Liver (tissue), 9 donors: Measurements from ENCODE around the gene ATP7B. TPM values are rescaled to one million over a fixed set of nuclear protein-coding genes. Genes with fewer than 3 reads are reported as not detected.

Source experiments
- DNase-seq: peaks from one replicate; pipeline ENCODE4 v3.0.0-alpha.2; 2017; ENCODE audit warnings: low spot score
- H3K27ac ChIP-seq, 2 donors: one replicate each; pipeline ENCODE4 v1.7.0; 2013; ENCODE audit warnings: inconsistent platforms in 2 of 2, low read length in 2 of 2, control low read depth in 1 of 2, low read depth in 1 of 2, mild to moderate bottlenecking in 1 of 2
- H3K27me3 ChIP-seq, 4 donors: one replicate each; pipeline versions ENCODE4 v1.6.1 to v1.7.0; 2013; ENCODE audit warnings: low read length in 3 of 4, inconsistent platforms in 1 of 4, mild to moderate bottlenecking in 1 of 4, moderate library complexity in 1 of 4; ENCODE audit not compliant: control insufficient read depth in 4 of 4, insufficient read depth in 4 of 4
- H3K36me3 ChIP-seq, 4 donors: one replicate each; pipeline versions ENCODE4 v1.6.1 to v1.7.0; 2013; ENCODE audit warnings: low read length in 3 of 4, mild to moderate bottlenecking in 3 of 4, low read depth in 1 of 4, moderate library complexity in 1 of 4; ENCODE audit not compliant: control insufficient read depth in 4 of 4, insufficient read depth in 3 of 4
- H3K4me1 ChIP-seq, 4 donors: one replicate each; pipeline versions ENCODE4 v1.6.1 to v1.7.0; 2013; ENCODE audit warnings: low read length in 3 of 4, mild to moderate bottlenecking in 3 of 4, moderate library complexity in 1 of 4; ENCODE audit not compliant: control insufficient read depth in 4 of 4, insufficient read depth in 4 of 4
- H3K4me3 ChIP-seq, 3 donors: one replicate each; pipeline versions ENCODE4 v1.6.1 to v1.7.0; 2013; ENCODE audit warnings: low read length in 3 of 3, control low read depth in 1 of 3, low read depth in 1 of 3, mild to moderate bottlenecking in 1 of 3
- H3K9ac ChIP-seq, 2 donors: one replicate each; pipeline ENCODE4 v1.7.0; 2013; ENCODE audit warnings: low read length in 2 of 2, mild to moderate bottlenecking in 2 of 2, moderate library complexity in 2 of 2, control low read depth in 1 of 2, low read depth in 1 of 2
- H3K9me3 ChIP-seq, 4 donors: one replicate each; pipeline versions ENCODE4 v1.6.1 to v1.7.0; 2013; ENCODE audit warnings: low read length in 3 of 4; ENCODE audit not compliant: control insufficient read depth in 4 of 4
- ATF3 ChIP-seq: IDR thresholded peaks from 2 replicates; pipeline ENCODE4 v1.6.1; 2016; ENCODE audit warnings: antibody characterized with exemption
- CTCF ChIP-seq: fragments of 150-350 bp; IDR thresholded peaks from 2 replicates; pipeline ENCODE4 v1.5.1; 2017; ENCODE audit warnings: improper control_type of control experiment, low read depth, low read length; ENCODE audit not compliant: missing input control
- FOXA1 ChIP-seq: IDR thresholded peaks from 2 replicates; pipeline ENCODE4 v1.6.1; 2016; ENCODE audit warnings: antibody characterized with exemption
- FOXA2 ChIP-seq: IDR thresholded peaks from 2 replicates; pipeline ENCODE4 v1.6.1; 2016; ENCODE audit warnings: antibody characterized with exemption
- GABPA ChIP-seq, 2 donors: IDR thresholded peaks in 1 of 2; conservative IDR thresholded peaks in 1 of 2; 2 replicates each; pipeline ENCODE4 v1.6.1; 2016; ENCODE audit warnings: antibody characterized with exemption in 2 of 2, mild to moderate bottlenecking in 1 of 2, moderate library complexity in 1 of 2
- HNF4A ChIP-seq, 2 donors: conservative IDR thresholded peaks; 2 replicates each; pipeline ENCODE4 v1.6.1; 2016; ENCODE audit warnings: antibody characterized with exemption in 2 of 2, mild to moderate bottlenecking in 2 of 2
- HNF4G ChIP-seq: IDR thresholded peaks from 2 replicates; pipeline ENCODE4 v1.6.1; 2016; ENCODE audit warnings: antibody characterized with exemption
- JUND ChIP-seq, 2 donors: IDR thresholded peaks; 2 replicates each; pipeline ENCODE4 v1.6.1; 2016; ENCODE audit warnings: antibody characterized with exemption in 2 of 2
- NR2F2 ChIP-seq: IDR thresholded peaks from 2 replicates; pipeline ENCODE4 v1.6.1; 2016; ENCODE audit warnings: antibody characterized with exemption
- RAD21 ChIP-seq, 2 donors: IDR thresholded peaks; 2 replicates each; pipeline ENCODE4 v1.6.1; 2016; ENCODE audit warnings: antibody characterized with exemption in 2 of 2, mild to moderate bottlenecking in 2 of 2
- REST ChIP-seq: IDR thresholded peaks from 2 replicates; pipeline ENCODE4 v1.6.1; 2016; ENCODE audit warnings: antibody characterized with exemption, mild to moderate bottlenecking
- RXRA ChIP-seq, 2 donors: IDR thresholded peaks; 2 replicates each; pipeline ENCODE4 v1.6.1; 2017 to 2018; ENCODE audit warnings: antibody characterized with exemption in 2 of 2, mild to moderate bottlenecking in 1 of 2
- SP1 ChIP-seq: IDR thresholded peaks from 2 replicates; pipeline ENCODE4 v1.6.1; 2018; ENCODE audit warnings: antibody characterized with exemption, mild to moderate bottlenecking
- TAF1 ChIP-seq: conservative IDR thresholded peaks from 2 replicates; pipeline ENCODE4 v1.6.1; 2016; ENCODE audit warnings: antibody characterized with exemption, mild to moderate bottlenecking
- YY1 ChIP-seq: IDR thresholded peaks from 2 replicates; pipeline ENCODE4 v1.6.1; 2016; ENCODE audit warnings: antibody characterized with exemption, mild to moderate bottlenecking
- WGBS: extraction: QIAGEN DNeasy Blood & Tissue Kit; methylation state at CpG from one replicate; pipeline ENCODE4 v1.1.7; 2013; 5-methylcytosine and 5-hydroxymethylcytosine counted together
- polyA plus RNA-seq, 2 donors: library from polyadenylated mRNA; stranded (reverse) in 1 of 2; unstranded in 1 of 2; fragments of 200-250 nt in 1 of 2; fragments of >200 nt in 1 of 2; fragmentation: Nextera tagmentation in 1 of 2; extraction: Ambion mirVana in 1 of 2; gene quantifications; one replicate each; pipeline versions ENCODE4 v1.2.1 to v1.2.3, GENCODE V29; 2013 to 2015
- total RNA-seq, 2 donors: library from RNA; depleted of rRNA; stranded (reverse); fragments of >200 nt; gene quantifications; one replicate each; pipeline ENCODE4 v1.2.3, GENCODE V29; 2014
- TF ChIP-seq, protein P1 (sequence below): IDR thresholded peaks from 2 replicates; pipeline ENCODE4 v1.6.1; 2016; ENCODE audit warnings: antibody characterized with exemption
- TF ChIP-seq, protein P2 (sequence below): IDR thresholded peaks from 2 replicates; pipeline ENCODE4 v1.6.1; 2016; ENCODE audit warnings: antibody characterized with exemption
- donor health status: healthy.
- donor health status: healthy.
- donor health status: healthy.
- donor health status: healthy.
- donor health status: healthy.

The ATP7B gene
- total and polyA plus RNA-seq, 4 donors = 8.0 to 37.7 (median 22.1) TPM

DNA sequence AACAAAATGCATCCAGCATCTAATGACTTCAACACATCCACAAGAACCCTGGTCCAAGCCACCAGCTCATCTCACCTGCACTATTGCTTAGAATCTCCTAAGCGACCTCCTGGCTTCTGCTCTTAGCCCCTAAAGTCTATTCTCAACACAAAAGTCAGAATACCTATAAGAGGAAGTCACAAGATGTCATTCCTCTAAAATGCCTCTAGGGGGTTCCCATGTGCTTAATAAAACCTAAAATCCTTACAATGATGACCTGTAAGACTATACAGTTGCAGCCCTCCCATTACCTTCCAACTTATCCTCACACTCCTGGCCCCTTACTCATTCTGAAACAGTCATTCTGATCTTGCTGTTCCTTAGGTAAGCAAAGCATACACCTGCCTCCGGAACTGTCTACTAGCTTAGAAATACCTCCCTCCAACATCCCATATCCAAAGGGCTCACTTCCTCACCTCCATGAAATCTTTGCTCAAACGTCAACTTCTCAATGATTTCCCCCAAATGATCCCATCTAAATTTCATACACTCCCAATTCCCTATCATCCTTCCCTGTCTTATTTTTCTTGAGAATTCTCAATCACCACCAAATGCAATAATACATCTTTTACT, 10.0 kb downstream of the ATP7B start:
- no peak for DNase-seq
- no peaks in the 10 kb centered on the region for H3K27me3 ChIP-seq
- H3K36me3 ChIP-seq = no peaks in the 10 kb centered on the region
- H3K4me3 ChIP-seq = no peak overlapping the region
- no peaks in the 10 kb centered on the region for H3K9me3 ChIP-seq
- WGBS = 48% methylated on average over 3 of the region's 3 CpGs
- no peak overlapping the region for H3K9ac ChIP-seq
- no peak overlapping the region for H3K27ac ChIP-seq
- no peak for TF ChIP-seq JUND (IDR thresholded peaks at IDR 0.05)
- TF ChIP-seq RAD21 (IDR thresholded peaks at IDR 0.05) = peak; percentile 79 to 81
- TF ChIP-seq FOXA2 = no peak
- peak; percentile 69 for TF ChIP-seq CTCF
- TF ChIP-seq GABPA (IDR thresholded peaks at IDR 0.05 in 1 of 2, conservative IDR thresholded peaks at IDR 0.05 in 1 of 2) = no peak
- peaks cover 4 to 47% (median 36%) of the 10 kb centered on the region in 4 donors for H3K4me1 ChIP-seq

GRCh38 chr13:51999921-52000320, 11.3 kb downstream of the ATP7B start:
- 76% methylated on average over 1 of the region's 1 CpG for WGBS
- peak overlapping the region; percentile 69 to 72 for H3K27ac ChIP-seq
- H3K9ac ChIP-seq = no peak overlapping the region

GRCh38 chr13:51999510-51999911, 11.7 kb downstream of the ATP7B start:
- no peak for DNase-seq
- Histone ChIP-seq H3K27ac (peak overlapping the region; percentile 69 to 72), H3K9ac (no peak overlapping the region), H3K4me1 (peaks cover 10 to 55% (median 53%) of the 10 kb centered on the region in 4 donors), H3K36me3 (no peaks in the 10 kb centered on the region), H3K27me3 (no peaks in the 10 kb centered on the region), H3K9me3 (no peaks in the 10 kb centered on the region), H3K4me3 (no peak overlapping the region)
- no peak for TF ChIP-seq ATF3
- TF ChIP-seq YY1 = peak; percentile 38
- peak; percentile 67 to 87 for TF ChIP-seq HNF4A (conservative IDR thresholded peaks at IDR 0.05)
- TF ChIP-seq REST = peak; percentile 91
- TF ChIP-seq, protein P1, sequence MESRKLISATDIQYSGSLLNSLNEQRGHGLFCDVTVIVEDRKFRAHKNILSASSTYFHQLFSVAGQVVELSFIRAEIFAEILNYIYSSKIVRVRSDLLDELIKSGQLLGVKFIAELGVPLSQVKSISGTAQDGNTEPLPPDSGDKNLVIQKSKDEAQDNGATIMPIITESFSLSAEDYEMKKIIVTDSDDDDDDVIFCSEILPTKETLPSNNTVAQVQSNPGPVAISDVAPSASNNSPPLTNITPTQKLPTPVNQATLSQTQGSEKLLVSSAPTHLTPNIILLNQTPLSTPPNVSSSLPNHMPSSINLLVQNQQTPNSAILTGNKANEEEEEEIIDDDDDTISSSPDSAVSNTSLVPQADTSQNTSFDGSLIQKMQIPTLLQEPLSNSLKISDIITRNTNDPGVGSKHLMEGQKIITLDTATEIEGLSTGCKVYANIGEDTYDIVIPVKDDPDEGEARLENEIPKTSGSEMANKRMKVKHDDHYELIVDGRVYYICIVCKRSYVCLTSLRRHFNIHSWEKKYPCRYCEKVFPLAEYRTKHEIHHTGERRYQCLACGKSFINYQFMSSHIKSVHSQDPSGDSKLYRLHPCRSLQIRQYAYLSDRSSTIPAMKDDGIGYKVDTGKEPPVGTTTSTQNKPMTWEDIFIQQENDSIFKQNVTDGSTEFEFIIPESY = peak; percentile 51
- TF ChIP-seq NR2F2 = no peak
- peak; percentile 36 to 50 for TF ChIP-seq RAD21 (IDR thresholded peaks at IDR 0.05)
- no peak for TF ChIP-seq TAF1
- TF ChIP-seq GABPA (IDR thresholded peaks at IDR 0.05 in 1 of 2, conservative IDR thresholded peaks at IDR 0.05 in 1 of 2) = no peak
- TF ChIP-seq FOXA2 = peak; percentile 33
- peak; percentile 42 for TF ChIP-seq SP1
- peak; percentile 45 for TF ChIP-seq FOXA1
- TF ChIP-seq RXRA (IDR thresholded peaks at IDR 0.05) = peak in 1 of 2 donors; percentile 82
- TF ChIP-seq, protein P2, sequence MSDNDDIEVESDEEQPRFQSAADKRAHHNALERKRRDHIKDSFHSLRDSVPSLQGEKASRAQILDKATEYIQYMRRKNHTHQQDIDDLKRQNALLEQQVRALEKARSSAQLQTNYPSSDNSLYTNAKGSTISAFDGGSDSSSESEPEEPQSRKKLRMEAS = peak; percentile 75
- TF ChIP-seq CTCF = no peak
- TF ChIP-seq HNF4G = peak; percentile 11
- TF ChIP-seq JUND (IDR thresholded peaks at IDR 0.05) = no peak
- WGBS = 33% methylated on average over 13 of the region's 13 CpGs

More at GRCh38 chr13:51999921-52000320, 11.3 kb downstream of the ATP7B start:
- Histone ChIP-seq H3K4me3 (no peak overlapping the region), H3K9me3 (no peaks in the 10 kb centered on the region), H3K27me3 (no peaks in the 10 kb centered on the region), H3K36me3 (no peaks in the 10 kb centered on the region), H3K4me1 (peaks cover 10 to 59% (median 49%) of the 10 kb centered on the region in 4 donors)
- TF ChIP-seq FOXA1 = no peak
- DNase-seq = no peak
